Fibroblast of pulmonary artery (primary cell): ENCODE measurements around the gene SCAMP2.

Source experiments
- DNase-seq: peaks from one replicate; pipeline ENCODE4 v3.0.0-alpha.2; 2010; ENCODE audit warnings: low read depth
- H3K4me3 ChIP-seq: replicated peaks from 2 replicates; pipeline ENCODE4 v1.5.1; 2011; ENCODE audit warnings: low read depth, mild to moderate bottlenecking, control low read depth, low read length, moderate library complexity
- CTCF ChIP-seq: IDR thresholded peaks from 2 replicates; pipeline ENCODE4 v1.5.1; 2011; ENCODE audit warnings: mild to moderate bottlenecking, control low read depth, low read length, inconsistent platforms; ENCODE audit errors: missing control alignments

Gene SCAMP2

DNA sequence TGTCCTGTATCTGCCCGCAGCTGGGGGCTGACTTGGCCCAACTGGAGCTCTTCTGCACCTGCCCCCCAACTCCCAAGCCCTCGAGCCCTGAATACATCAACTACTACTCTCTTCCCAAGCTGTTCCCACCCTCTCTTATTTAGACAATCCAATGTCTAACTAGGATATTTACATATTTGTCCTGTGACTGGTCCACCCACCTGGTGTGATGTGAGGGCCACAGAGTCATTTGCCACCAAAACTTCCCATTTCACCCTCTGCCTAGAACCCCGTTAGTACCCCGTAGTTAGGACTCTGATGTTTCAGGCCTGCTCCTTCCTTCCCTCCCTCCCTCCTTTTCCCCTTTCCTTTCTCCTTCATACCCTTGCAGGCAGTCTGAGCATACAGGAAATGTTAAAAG is 40.3 kb downstream of the SCAMP2 start:
- no peak for TF ChIP-seq CTCF
- H3K4me3 ChIP-seq, result no peak overlapping the region
- no peak for DNase-seq

DNA sequence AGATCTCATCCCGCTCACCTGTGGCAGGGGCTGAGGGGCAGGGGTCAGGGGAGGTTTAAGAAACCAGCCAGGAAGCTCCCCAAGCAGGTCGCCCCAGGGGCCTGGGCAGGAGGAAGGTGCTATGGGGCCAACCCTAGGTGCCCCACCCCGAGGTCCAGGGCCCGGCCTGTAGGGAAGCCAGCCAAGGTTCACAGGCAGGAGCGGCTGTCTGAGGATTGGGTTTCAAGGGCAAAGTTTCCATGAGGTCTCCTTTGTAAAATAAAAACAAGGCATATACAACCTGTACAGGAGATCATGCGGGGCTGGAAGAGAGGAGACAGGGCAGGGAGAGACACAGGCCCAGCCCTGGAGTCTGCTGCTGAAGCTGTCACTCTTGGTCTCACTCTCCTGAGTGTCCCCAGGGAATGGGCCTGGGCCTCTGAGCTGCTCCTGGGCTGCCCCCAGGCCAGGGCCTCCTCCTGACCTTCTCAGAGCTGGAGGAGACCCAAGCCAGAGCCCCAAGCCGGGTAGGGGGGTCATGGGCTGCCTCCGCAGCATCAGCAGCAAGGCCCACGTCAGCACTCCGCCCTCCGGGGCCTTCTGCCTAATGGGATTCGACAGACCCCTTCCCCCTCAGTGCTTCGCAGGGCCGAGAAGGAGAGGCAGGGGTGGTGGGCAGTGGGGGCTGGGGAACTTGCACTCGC is 41.2 kb downstream of the SCAMP2 start:
- no peak for TF ChIP-seq CTCF
- H3K4me3 ChIP-seq, result no peak overlapping the region
- DNase-seq, result no peak

GRCh38 chr15:74830868-74831267 is 42.3 kb downstream of the SCAMP2 start:
- DNase-seq, result no peak
- H3K4me3 ChIP-seq, result no peak overlapping the region
- TF ChIP-seq CTCF, result no peak

GRCh38 chr15:74829991-74830390 is 43.2 kb downstream of the SCAMP2 start:
- DNase-seq, result no peak
- H3K4me3 ChIP-seq, result no peak overlapping the region
- no peak for TF ChIP-seq CTCF

DNA sequence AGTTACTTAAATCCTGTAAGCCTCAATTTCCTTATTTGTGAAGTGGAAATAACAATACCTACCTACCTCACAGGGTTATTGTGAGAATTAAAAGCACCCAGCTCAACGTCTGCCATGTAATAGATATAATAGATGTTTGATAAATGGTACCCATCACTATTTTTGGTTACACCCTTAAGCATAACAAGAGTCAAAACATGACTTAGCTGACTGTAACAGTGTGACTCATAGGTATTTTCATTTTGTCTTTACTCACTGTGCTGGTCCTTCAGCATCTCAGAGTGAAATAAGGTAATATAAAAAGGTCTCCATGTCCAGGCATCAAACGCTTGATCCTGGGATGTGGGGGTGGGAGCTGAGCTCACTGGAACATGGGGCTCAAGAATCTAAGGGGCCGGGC is 43.7 kb downstream of the SCAMP2 start:
- no peak overlapping the region for H3K4me3 ChIP-seq
- TF ChIP-seq CTCF, result no peak
- DNase-seq, result no peak

- no peak for TF ChIP-seq CTCF
- no peak overlapping the region for H3K4me3 ChIP-seq
- no peak for DNase-seq
Measured at GRCh38 chr15:74828835-74829234, 44.3 kb downstream of the SCAMP2 start.

DNA sequence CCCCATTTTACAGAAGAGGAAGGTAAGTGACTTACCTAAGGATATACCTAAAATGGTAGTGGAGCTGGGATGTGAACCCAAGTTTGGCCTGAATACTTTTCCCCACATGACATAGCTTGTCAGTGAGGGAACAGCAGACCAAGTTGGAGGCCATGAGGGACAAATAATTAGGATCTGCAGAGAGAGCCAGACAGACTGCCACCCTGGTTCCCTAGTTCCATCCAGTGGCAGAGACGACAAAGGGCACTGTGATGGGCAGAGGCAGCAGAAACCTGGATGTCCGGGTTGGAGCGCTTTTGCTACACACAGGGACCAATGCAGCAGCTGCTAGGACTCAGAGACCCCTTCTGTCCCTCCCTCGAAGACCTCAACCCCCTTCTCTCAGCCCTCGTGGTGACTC is 45.6 kb downstream of the SCAMP2 start:
- H3K4me3 ChIP-seq, result no peak overlapping the region
- no peak for TF ChIP-seq CTCF
- no peak for DNase-seq
